Endodermal cell (in vitro differentiated cells): Measurements from ENCODE around the gene HECTD3. TPM values are rescaled to one million over a fixed set of nuclear protein-coding genes. Genes with fewer than 3 reads are reported as not detected.

Source experiments
- DNase-seq: peaks from one replicate; pipeline ENCODE4 v3.0.0-alpha.2; 2017
- H3K27ac ChIP-seq: 2 replicates; pipeline ENCODE4 v1.5.1; 2013; ENCODE audit warnings: mild to moderate bottlenecking, low read depth, low read length, moderate library complexity
- H3K27me3 ChIP-seq: 2 replicates; pipeline ENCODE4 v1.6.1; 2013; ENCODE audit warnings: mild to moderate bottlenecking, low read length, moderate library complexity; ENCODE audit not compliant: insufficient read depth, control insufficient read depth, poor library complexity, severe bottlenecking
- H3K36me3 ChIP-seq: 2 replicates; pipeline ENCODE4 v1.7.0; 2013; ENCODE audit warnings: mild to moderate bottlenecking, low read length, moderate library complexity; ENCODE audit not compliant: control insufficient read depth, insufficient read depth
- H3K4me1 ChIP-seq: one replicate; pipeline ENCODE4 v1.7.0; 2013; ENCODE audit warnings: low read length; ENCODE audit not compliant: control insufficient read depth, insufficient read depth
- H3K4me3 ChIP-seq: 2 replicates; pipeline ENCODE4 v1.5.1; 2013; ENCODE audit warnings: mild to moderate bottlenecking, low read length, moderate library complexity
- H3K9ac ChIP-seq: 2 replicates; pipeline ENCODE4 v1.6.1; 2013; ENCODE audit warnings: mild to moderate bottlenecking, low read length, moderate library complexity; ENCODE audit not compliant: poor library complexity, severe bottlenecking; ENCODE audit errors: extremely low read depth
- H3K9me3 ChIP-seq: 2 replicates; pipeline ENCODE4 v1.6.1; 2013; ENCODE audit warnings: mild to moderate bottlenecking, low read length, moderate library complexity; ENCODE audit not compliant: control insufficient read depth
- H3K27ac Mint-ChIP-seq: 2 replicates; pipeline ENCODE4 v1.8.0; 2020; ENCODE audit warnings: mixed read lengths
- H3K27me3 Mint-ChIP-seq: 2 replicates; pipeline ENCODE4 v1.8.0; 2021; ENCODE audit warnings: mild to moderate bottlenecking, mixed read lengths; ENCODE audit not compliant: insufficient read depth
- H3K36me3 Mint-ChIP-seq: 2 replicates; pipeline ENCODE4 v1.8.0; 2020; ENCODE audit warnings: low read depth, mixed read lengths
- H3K4me1 Mint-ChIP-seq: 2 replicates; pipeline ENCODE4 v1.8.0; 2020; ENCODE audit warnings: mixed read lengths
- H3K4me3 Mint-ChIP-seq: 2 replicates; pipeline ENCODE4 v1.8.0; 2020; ENCODE audit warnings: mild to moderate bottlenecking, moderate library complexity, mixed read lengths
- H3K9me3 Mint-ChIP-seq: 2 replicates; pipeline ENCODE4 v1.8.0; 2020; ENCODE audit warnings: mild to moderate bottlenecking, mixed read lengths
- CTCF ChIP-seq: fragments of 200-600 bp; sonication (generic); conservative IDR thresholded peaks from 2 replicates; pipeline ENCODE4 v1.5.0; 2021; ENCODE audit warnings: antibody characterized with exemption, mild to moderate bottlenecking
- WGBS, 2 experiments: methylation state at CpG; one replicate each; pipeline versions ENCODE4 v1.1.5 to v1.1.7; 2013; ENCODE audit warnings: missing lambda C conversion rate in 2 of 2, mixed read lengths in 1 of 2; ENCODE audit not compliant: insufficient coverage in 1 of 2, insufficient read length in 1 of 2; 5-methylcytosine and 5-hydroxymethylcytosine counted together
- long read RNA-seq, 4 experiments: library from polyadenylated mRNA in 2 of 4; library from RNA in 1 of 4; library from capped mRNA in 1 of 4; stranded (forward) in 3 of 4; unstranded in 1 of 4; transcript quantifications; one replicate each; pipeline ENCODE4 v2.0.0, GENCODE V29; 2020 to 2021; ENCODE audit warnings: inconsistent platforms in 1 of 4
- polyA plus RNA-seq, 2 experiments: library from polyadenylated mRNA; stranded (reverse); fragments of 50-300 nt; gene quantifications; one replicate each; pipeline ENCODE4 v1.2.3, GENCODE V29; 2013
- total RNA-seq, 2 donors: library from RNA; stranded (reverse); fragmentation: NEBNext Ultra II Directional in 1 of 2; extraction: Animal tissue kit (Norgen Biotek cat#: 25700) in 1 of 2; gene quantifications; 2 replicates in 1 of 2; 3 replicates in 1 of 2; pipeline ENCODE4 v1.2.1, GENCODE V29; 2021

HECTD3 gene
- total RNA-seq = 10 to 100 TPM; 33.2 to 43.7 TPM
- 26.1 TPM for polyA plus RNA-seq (2013, experiment 1 of 2)
- 24.2 TPM for polyA plus RNA-seq (2013, experiment 2 of 2)
- long read RNA-seq, experiment 1, transcript HECTD3-202 (21 exons, 3,610 nt) = major isoform, 5 of 23 reads
- long read RNA-seq, experiment 1, partial matches to known transcripts = 6 of 23 reads
- long read RNA-seq, experiment 1, other reads (novel, unspliced or antisense) = 11 of 23 reads
- long read RNA-seq, experiment 2, transcript HECTD3-202 (21 exons, 3,610 nt) = major isoform, 74 of 90 reads
- long read RNA-seq, experiment 2, partial matches to known transcripts = 7 of 90 reads
- long read RNA-seq, experiment 2, other reads (novel, unspliced or antisense) = 8 of 90 reads
- long read RNA-seq, experiment 3, transcript HECTD3-202 (21 exons, 3,610 nt) = major isoform, 98 of 125 reads
- long read RNA-seq, experiment 3, partial matches to known transcripts = 5 of 125 reads
- long read RNA-seq, experiment 3, other reads (novel, unspliced or antisense) = 21 of 125 reads
- long read RNA-seq, experiment 4, partial matches to known transcripts = 1 of 1 reads
- long read RNA-seq, experiment 4, other reads (novel, unspliced or antisense) = 0 of 1 reads

GRCh38 chr1:45010855-45011811 lies at the start of gene HECTD3:
HECTD3 (minus strand) TSS chr1:45011324; CDS start chr1:45011257, 67 bp downstream.
- H3K27me3 Mint-ChIP-seq = no peaks in the 10 kb centered on the region
- no peaks in the 10 kb centered on the region for H3K27me3 ChIP-seq
- peaks cover 47% of the 10 kb centered on the region for H3K36me3 Mint-ChIP-seq
- no peaks in the 10 kb centered on the region for H3K9me3 ChIP-seq
- peak within 1 kb of the TSS; percentile 84 for H3K9ac ChIP-seq
- no peaks in the 10 kb centered on the region for H3K9me3 Mint-ChIP-seq
- H3K4me1 Mint-ChIP-seq = peaks cover 22% of the 10 kb centered on the region
- peak within 1 kb of the TSS; percentile 76 for H3K27ac ChIP-seq
- WGBS, 2 experiments = 2% methylated on average over 25 to 62 of the region's 62 CpGs
- peaks cover 10% of the 10 kb centered on the region for H3K4me1 ChIP-seq
- TF ChIP-seq CTCF = no peak
- peaks cover 58% of the 10 kb centered on the region for H3K36me3 ChIP-seq
- peak within 1 kb of the TSS; percentile 59 for H3K27ac Mint-ChIP-seq
- H3K4me3 Mint-ChIP-seq = peak within 1 kb of the TSS; percentile 56
- peak within 1 kb of the TSS; percentile 93 for H3K4me3 ChIP-seq
- DNase-seq = peak; percentile 88

GRCh38 chr1:45059829-45060228 lies 48.7 kb upstream of the HECTD3 start:
- no peak overlapping the region for H3K27ac ChIP-seq
- no peaks in the 10 kb centered on the region for H3K9me3 Mint-ChIP-seq
- no peaks in the 10 kb centered on the region for H3K27me3 Mint-ChIP-seq
- whole genome bisulfite sequencing, 2 experiments = 95% methylated on average over 2 of the region's 2 CpGs
- H3K27me3 ChIP-seq = no peaks in the 10 kb centered on the region
- no peak overlapping the region for H3K4me3 ChIP-seq
- DNase-seq = no peak
- peaks cover 49% of the 10 kb centered on the region for H3K36me3 ChIP-seq
- H3K36me3 Mint-ChIP-seq = peaks cover 34% of the 10 kb centered on the region
- no peak overlapping the region for H3K4me3 Mint-ChIP-seq
- no peaks in the 10 kb centered on the region for H3K4me1 Mint-ChIP-seq
- TF ChIP-seq CTCF = no peak
- no peak overlapping the region for H3K9ac ChIP-seq
- H3K9me3 ChIP-seq = peaks cover 4% of the 10 kb centered on the region
- H3K27ac Mint-ChIP-seq = no peak overlapping the region
- no peaks in the 10 kb centered on the region for H3K4me1 ChIP-seq

GRCh38 chr1:45057542-45057941 lies 46.4 kb upstream of the HECTD3 start:
- H3K9ac ChIP-seq = no peak overlapping the region

More at GRCh38 chr1:45057542-45057941, 46.4 kb upstream of the HECTD3 start:
- H3K27me3 Mint-ChIP-seq = no peaks in the 10 kb centered on the region
- Histone ChIP-seq H3K4me3 (no peak overlapping the region), H3K4me1 (no peaks in the 10 kb centered on the region), H3K36me3 (peaks cover 49% of the 10 kb centered on the region), H3K27ac (no peak overlapping the region), H3K27me3 (no peaks in the 10 kb centered on the region), H3K9me3 (no peaks in the 10 kb centered on the region)
- peaks cover 4% of the 10 kb centered on the region for H3K4me1 Mint-ChIP-seq
- H3K27ac Mint-ChIP-seq = no peak overlapping the region
- TF ChIP-seq CTCF = no peak
- no peak overlapping the region for H3K4me3 Mint-ChIP-seq
- no peaks in the 10 kb centered on the region for H3K9me3 Mint-ChIP-seq
- H3K36me3 Mint-ChIP-seq = peaks cover 40% of the 10 kb centered on the region
- 85 to 89% methylated on average over 1 of the region's 1 CpG for WGBS, 2 experiments
- no peak for DNase-seq
